Gastrocnemius medialis (tissue), 4 donors: ENCODE measurements around the gene WDR86. TPM values are rescaled to one million over a fixed set of nuclear protein-coding genes. Genes with fewer than 3 reads are reported as not detected.

Experiments used
- ATAC-seq, 2 donors: fragments of 150-250 bp; one replicate each; pipeline ENCODE4 v1.9.1; 2016
- DNase-seq, 2 donors: peaks; one replicate each; pipeline ENCODE4 v3.0.0-alpha.2; 2019
- H3K27ac ChIP-seq, 4 donors: fragments of 200-600 bp; sonication (generic); 1 replicate in 1 of 4; 2 replicates in 3 of 4; pipeline ENCODE4 v1.5.1; 2016 to 2018; ENCODE audit warnings: mild to moderate bottlenecking in 2 of 4, moderate library complexity in 1 of 4
- H3K27me3 ChIP-seq, 3 donors: fragments of 200-600 bp; sonication (generic) in 2 of 3; 1 replicate in 1 of 3; 2 replicates in 2 of 3; pipeline versions ENCODE4 v1.5.1 to v1.6.0; 2016 to 2019; ENCODE audit warnings: mild to moderate bottlenecking in 1 of 3, moderate library complexity in 1 of 3
- H3K36me3 ChIP-seq, 2 donors: fragments of 200-600 bp; sonication (generic) in 1 of 2; one replicate each; pipeline ENCODE4 v1.5.1; 2017 to 2018
- H3K4me1 ChIP-seq, 2 donors: fragments of 200-600 bp; sonication (generic) in 1 of 2; one replicate each; pipeline ENCODE4 v1.5.1; 2016 to 2017; ENCODE audit warnings: mild to moderate bottlenecking in 2 of 2
- H3K4me3 ChIP-seq, 4 donors: fragments of 200-600 bp; sonication (generic) in 3 of 4; 1 replicate in 1 of 4; 2 replicates in 3 of 4; pipeline ENCODE4 v1.5.1; 2016 to 2019; ENCODE audit warnings: mild to moderate bottlenecking in 2 of 4
- H3K9me3 ChIP-seq, 3 donors: fragments of 200-600 bp; sonication (generic) in 2 of 3; 1 replicate in 1 of 3; 2 replicates in 2 of 3; pipeline ENCODE4 v1.5.1; 2016 to 2019
- POLR2A ChIP-seq, 2 donors: fragments of 450-650 bp; IDR thresholded peaks; one replicate each; pipeline ENCODE4 v1.6.1; 2017; ENCODE audit warnings: antibody characterized with exemption in 2 of 2, mild to moderate bottlenecking in 2 of 2, moderate library complexity in 2 of 2
- in situ Hi-C, 4 donors: fragments of 200-750 bp; cut with MboI; loops; one replicate each; pipeline versions ENCODE4 v1.15.0 to v1.8.0; 2017; ENCODE audit warnings: low sequenced_read_pairs in 4 of 4
- intact Hi-C: fragments of 100-400 bp; cut with DNase I; formaldehyde crosslinking; loops from one replicate; pipeline ENCODE4 v1.15.1; 2023; ENCODE audit warnings: low total_unique reads
- total RNA-seq, 4 donors: library from RNA; depleted of rRNA; stranded (reverse); fragments of >200 nt; gene quantifications; one replicate each; pipeline versions ENCODE4 v1.1.0 to v1.2.3, GENCODE V29; 2016
- TF ChIP-seq, protein P1 (sequence below), 5 experiments: fragments of 450-650 bp in 3 of 5; fragments of 200-600 bp in 2 of 5; sonication (generic) in 2 of 5; IDR thresholded peaks in 4 of 5; conservative IDR thresholded peaks in 1 of 5; 1 replicate in 4 of 5; 2 replicates in 1 of 5; pipeline ENCODE4 v1.5.1; 2016 to 2019; ENCODE audit warnings: antibody characterized with exemption in 5 of 5, mild to moderate bottlenecking in 3 of 5, moderate library complexity in 3 of 5

WDR86 gene
- total RNA-seq, 4 donors from 2014 or later: 0.13 to 0.31 TPM; not detected in 2

DNA sequence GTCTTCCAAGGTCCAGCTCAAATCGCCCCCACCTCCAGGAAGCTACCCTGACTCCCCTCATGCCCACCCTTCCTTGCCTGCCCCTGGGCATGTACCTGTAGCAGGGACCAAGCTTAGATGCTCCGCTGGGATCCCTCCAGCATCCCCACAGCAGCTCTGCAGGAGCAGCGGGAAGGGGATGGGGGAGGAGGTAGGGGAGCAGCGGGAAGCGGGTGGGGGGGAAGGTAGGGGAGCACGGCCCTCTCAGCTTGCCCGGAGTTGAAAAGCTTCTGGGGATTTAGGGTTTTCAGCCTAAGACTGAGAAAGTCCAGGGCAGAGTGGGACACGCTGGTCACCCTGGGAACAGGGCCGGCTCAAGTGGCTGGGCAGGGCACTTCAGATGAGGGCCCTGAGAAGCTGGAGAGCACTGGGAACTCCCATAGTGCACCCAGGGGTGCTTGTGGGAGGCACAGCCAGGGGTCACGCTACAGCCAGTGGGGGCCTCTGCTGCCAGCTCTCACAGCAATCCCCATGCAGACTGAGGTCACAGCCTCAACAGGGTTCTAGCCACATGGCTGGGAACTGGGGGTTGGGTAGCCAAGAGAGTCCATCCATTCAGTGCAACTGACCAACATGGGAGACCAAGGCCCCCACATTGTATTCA lies 13.4 kb downstream of the WDR86 start:
- ATAC-seq (no peak), DNase-seq (no peak)
- intact Hi-C loops (no loop called here), in situ Hi-C loops (no loop called here)
- Histone ChIP-seq H3K27ac (no peak overlapping the region), H3K4me1 (no peaks in the 10 kb centered on the region), H3K9me3 (no peaks in the 10 kb centered on the region), H3K27me3 (peaks cover 0 to 4% (median 0%) of the 10 kb centered on the region in 3 donors), H3K4me3 (no peak overlapping the region), H3K36me3 (no peaks in the 10 kb centered on the region)
- TF ChIP-seq POLR2A (IDR thresholded peaks at IDR 0.05): no peak
- TF ChIP-seq, protein P1, sequence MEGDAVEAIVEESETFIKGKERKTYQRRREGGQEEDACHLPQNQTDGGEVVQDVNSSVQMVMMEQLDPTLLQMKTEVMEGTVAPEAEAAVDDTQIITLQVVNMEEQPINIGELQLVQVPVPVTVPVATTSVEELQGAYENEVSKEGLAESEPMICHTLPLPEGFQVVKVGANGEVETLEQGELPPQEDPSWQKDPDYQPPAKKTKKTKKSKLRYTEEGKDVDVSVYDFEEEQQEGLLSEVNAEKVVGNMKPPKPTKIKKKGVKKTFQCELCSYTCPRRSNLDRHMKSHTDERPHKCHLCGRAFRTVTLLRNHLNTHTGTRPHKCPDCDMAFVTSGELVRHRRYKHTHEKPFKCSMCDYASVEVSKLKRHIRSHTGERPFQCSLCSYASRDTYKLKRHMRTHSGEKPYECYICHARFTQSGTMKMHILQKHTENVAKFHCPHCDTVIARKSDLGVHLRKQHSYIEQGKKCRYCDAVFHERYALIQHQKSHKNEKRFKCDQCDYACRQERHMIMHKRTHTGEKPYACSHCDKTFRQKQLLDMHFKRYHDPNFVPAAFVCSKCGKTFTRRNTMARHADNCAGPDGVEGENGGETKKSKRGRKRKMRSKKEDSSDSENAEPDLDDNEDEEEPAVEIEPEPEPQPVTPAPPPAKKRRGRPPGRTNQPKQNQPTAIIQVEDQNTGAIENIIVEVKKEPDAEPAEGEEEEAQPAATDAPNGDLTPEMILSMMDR (IDR thresholded peaks at IDR 0.05 in 4 of 5, conservative IDR thresholded peaks at IDR 0.05 in 1 of 5): no peak

DNA sequence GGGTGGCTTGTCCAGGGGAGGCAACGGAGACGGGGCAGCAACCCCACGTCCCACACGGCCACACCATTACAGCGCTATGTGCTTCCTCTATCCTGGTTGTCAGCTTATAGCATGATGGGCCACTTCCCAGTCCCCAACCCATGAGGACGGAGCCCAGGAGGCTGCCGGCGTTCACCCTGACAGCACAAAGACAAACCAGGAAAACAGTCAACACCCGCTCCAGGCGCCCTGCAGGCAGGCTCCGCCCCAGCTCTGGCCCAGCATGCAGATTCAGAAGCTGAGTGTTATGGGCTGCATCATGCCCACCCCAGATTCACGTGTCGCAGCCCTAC lies 14.8 kb downstream of the WDR86 start:
- H3K9me3 ChIP-seq: no peaks in the 10 kb centered on the region
- DNase-seq (no peak), ATAC-seq (no peak)
- H3K27me3 ChIP-seq: peaks cover 0 to 4% (median 0%) of the 10 kb centered on the region in 3 donors
- in situ Hi-C loops: no loop called here
- H3K4me3 ChIP-seq: no peak overlapping the region
- no peak for TF ChIP-seq POLR2A (IDR thresholded peaks at IDR 0.05)
- TF ChIP-seq, protein P1 (IDR thresholded peaks at IDR 0.05 in 4 of 5, conservative IDR thresholded peaks at IDR 0.05 in 1 of 5): no peak
- no peaks in the 10 kb centered on the region for H3K36me3 ChIP-seq
- intact Hi-C loops: no loop called here
- no peak overlapping the region for H3K27ac ChIP-seq
- H3K4me1 ChIP-seq: no peaks in the 10 kb centered on the region

DNA sequence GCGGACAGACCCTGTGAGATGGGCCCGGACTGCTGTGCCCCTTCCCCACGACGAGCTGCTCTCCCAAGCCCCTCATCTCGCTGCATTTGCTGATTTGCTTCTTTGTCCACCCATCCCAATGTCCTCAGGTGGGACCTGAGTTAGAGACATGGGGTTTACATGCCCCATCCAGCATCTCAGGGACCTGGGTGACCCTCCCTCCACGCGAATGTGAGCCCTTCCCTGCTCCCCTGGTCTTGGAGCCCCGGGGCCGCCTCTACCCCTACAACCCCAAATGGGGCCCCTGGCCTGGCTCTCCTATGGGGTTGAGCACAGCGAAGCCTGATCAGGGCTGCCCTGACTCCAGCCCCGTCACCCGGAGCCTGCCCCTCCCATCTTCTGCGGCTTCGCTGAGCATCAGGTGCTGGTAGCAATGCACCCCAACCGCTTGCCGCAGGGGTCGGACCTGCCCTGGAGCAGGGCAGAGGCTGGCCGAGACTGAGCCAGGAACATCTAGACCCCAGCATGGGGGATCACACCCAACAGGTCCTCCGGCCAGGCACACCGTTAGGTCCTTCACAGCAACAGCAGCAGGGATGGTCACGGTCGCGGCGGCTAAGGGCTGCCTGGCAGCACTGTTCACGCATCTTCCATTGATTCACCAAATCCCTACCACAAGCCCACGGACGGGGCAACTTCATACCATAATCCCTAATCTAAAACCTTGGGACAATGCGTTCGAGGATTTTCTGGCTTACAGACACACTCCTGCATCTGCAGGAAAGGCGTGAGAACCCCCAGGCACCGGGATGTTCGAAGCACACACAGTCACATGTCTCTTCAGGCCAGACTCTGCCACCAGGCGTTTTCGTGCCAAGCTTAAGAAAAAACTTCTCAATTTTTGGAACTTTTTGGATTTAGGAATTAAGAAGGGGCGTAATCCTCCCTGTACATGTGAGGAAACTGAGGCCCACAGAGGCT lies 15.5 kb downstream of the WDR86 start:
- DNase-seq: no peak
- Histone ChIP-seq H3K27ac (no peak overlapping the region), H3K36me3 (no peaks in the 10 kb centered on the region), H3K27me3 (peaks cover 0 to 4% (median 0%) of the 10 kb centered on the region in 3 donors), H3K4me1 (no peaks in the 10 kb centered on the region), H3K9me3 (no peaks in the 10 kb centered on the region), H3K4me3 (no peak overlapping the region)
- intact Hi-C loops: no loop called here
- in situ Hi-C loops: no loop called here
- TF ChIP-seq, protein P1 (IDR thresholded peaks at IDR 0.05 in 4 of 5, conservative IDR thresholded peaks at IDR 0.05 in 1 of 5): no peak
- TF ChIP-seq POLR2A (IDR thresholded peaks at IDR 0.05): no peak
- no peak for ATAC-seq

DNA sequence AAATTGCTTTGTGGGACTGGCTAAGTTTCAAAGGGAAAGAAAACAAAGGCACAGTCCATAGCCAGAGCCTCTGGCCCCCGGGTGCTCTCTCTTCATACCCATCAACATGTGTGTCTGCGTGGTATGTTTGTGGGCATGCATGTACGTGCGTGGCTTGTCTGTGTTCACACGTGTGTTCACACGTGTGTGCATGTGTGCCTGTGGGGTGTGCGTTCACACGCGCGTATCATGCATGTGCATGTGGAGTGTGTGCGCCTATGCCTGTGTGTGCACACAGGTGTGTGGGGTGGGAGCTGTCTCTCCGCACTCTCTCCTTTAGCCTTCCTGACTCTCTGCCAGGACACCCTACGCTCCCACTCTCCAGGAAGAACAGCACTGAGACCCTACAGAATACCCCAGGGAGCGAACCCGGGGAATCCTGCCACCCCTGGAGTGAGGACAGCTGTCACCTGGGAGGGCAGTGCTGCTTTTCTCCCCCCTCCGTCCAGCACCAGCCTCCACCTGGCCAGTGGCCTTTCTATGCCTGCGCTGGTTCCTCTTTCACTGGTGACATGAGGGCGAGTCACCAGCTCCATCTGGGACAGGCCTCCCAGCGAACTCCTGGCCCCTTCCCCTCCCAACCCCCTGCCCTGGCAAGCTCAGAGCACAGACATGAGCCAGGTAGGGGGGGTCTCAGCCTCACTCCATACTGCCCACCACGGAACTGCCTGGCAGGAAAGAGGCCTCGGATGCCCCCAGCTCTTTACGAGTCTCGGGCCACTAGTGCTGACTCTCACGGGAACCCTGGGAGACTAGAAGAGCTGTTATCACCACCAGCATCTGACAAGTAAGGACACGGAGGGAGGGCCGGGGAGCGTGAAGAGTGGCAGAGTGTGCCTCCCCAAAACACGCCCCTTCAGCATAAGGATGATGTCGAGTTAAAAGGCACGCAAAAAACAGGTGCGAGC lies 16.5 kb downstream of the WDR86 start:
- Histone ChIP-seq H3K27me3 (peaks cover 0 to 4% (median 0%) of the 10 kb centered on the region in 3 donors), H3K27ac (no peak overlapping the region), H3K4me1 (no peaks in the 10 kb centered on the region), H3K4me3 (no peak overlapping the region), H3K9me3 (no peaks in the 10 kb centered on the region), H3K36me3 (no peaks in the 10 kb centered on the region)
- TF ChIP-seq, protein P1 (IDR thresholded peaks at IDR 0.05 in 4 of 5, conservative IDR thresholded peaks at IDR 0.05 in 1 of 5): no peak
- no peak for TF ChIP-seq POLR2A (IDR thresholded peaks at IDR 0.05)
- intact Hi-C loops: no loop called here
- no peak for ATAC-seq
- in situ Hi-C loops: no loop called here
- DNase-seq: no peak
